ENCODE measurements around the gene ZNF524. TPM values are rescaled to one million over a fixed set of nuclear protein-coding genes. Genes with fewer than 3 reads are reported as not detected.

The ZNF524 gene
- total and polyA plus RNA-seq, 9 of the 15 experiments (the other 6 are each of a cell fraction or from before 2014, with no cell fraction given) = 0.08 to 15.6 (median 2.9) TPM

- TF ChIP-seq REST (IDR thresholded peaks at IDR 0.05; ENCODE audit: borderline replicate concordance) (no peak), REST (CRISPR knock-in tag; IDR thresholded peaks at IDR 0.05; ENCODE audit: low read depth) (no peak), ZBTB7A (IDR thresholded peaks at IDR 0.05; ENCODE audit: borderline replicate concordance, control insufficient read depth, low read depth, low read length) (no peak), SIX5 (IDR thresholded peaks at IDR 0.05; ENCODE audit: borderline replicate concordance in 1 of 2, insufficient read depth in 1 of 2, low read depth in 1 of 2, low read length in 2 of 2) (no peak), MAFF (IDR thresholded peaks at IDR 0.05; ENCODE audit: low read length) (no peak), TSC22D4 (tag; IDR thresholded peaks at IDR 0.05) (no peak)
Observed at GRCh38 chr19:55552206-55552605, 47.9 kb upstream of the ZNF524 start (continued).
